GM23338 (cell line): ENCODE results near the gene PLBD2. TPM values are rescaled to one million over a fixed set of nuclear protein-coding genes. Genes with fewer than 3 reads are reported as not detected.

Experiments used
- ATAC-seq: fragments of 200-7000 bp; cut with Tn5 transposase; 3 replicates; pipeline ENCODE4 v1.9.1; 2020
- DNase-seq: peaks from one replicate; pipeline ENCODE4 v3.0.0-alpha.2; 2015; ENCODE audit warnings: low spot score
- H2AFZ ChIP-seq: fragments of 200-600 bp; sonication (generic); 2 replicates; pipeline ENCODE4 v1.8.0; 2016; ENCODE audit warnings: antibody characterized with exemption, mild to moderate bottlenecking, moderate library complexity
- H3F3A ChIP-seq: fragments of 200-600 bp; sonication (generic); replicated peaks from 2 replicates; pipeline ENCODE4 v1.8.0; 2017; ENCODE audit warnings: antibody characterized with exemption, mixed run types, low read depth
- H3K27ac ChIP-seq: fragments of 200-600 bp; sonication (generic); 2 replicates; pipeline ENCODE4 v1.6.1; 2016; ENCODE audit warnings: low read depth
- H3K27me3 ChIP-seq: fragments of 200-600 bp; sonication (generic); 2 replicates; pipeline ENCODE4 v1.8.0; 2016; ENCODE audit warnings: mild to moderate bottlenecking, mixed run types, moderate library complexity; ENCODE audit not compliant: insufficient read depth
- H3K36me3 ChIP-seq: fragments of 200-600 bp; sonication (generic); 2 replicates; pipeline ENCODE4 v1.8.0; 2016; ENCODE audit warnings: mild to moderate bottlenecking; ENCODE audit not compliant: insufficient read depth
- H3K4me1 ChIP-seq: fragments of 200-600 bp; sonication (generic); 2 replicates; pipeline ENCODE4 v1.8.0; 2016; ENCODE audit warnings: mild to moderate bottlenecking, moderate library complexity; ENCODE audit not compliant: insufficient read depth
- H3K4me2 ChIP-seq: fragments of 200-600 bp; sonication (generic); 2 replicates; pipeline ENCODE4 v1.7.1; 2017; ENCODE audit warnings: mixed run types
- H3K4me3 ChIP-seq: fragments of 200-600 bp; sonication (generic); 2 replicates; pipeline ENCODE4 v1.6.1; 2016; ENCODE audit warnings: mixed run types
- H3K79me2 ChIP-seq: fragments of 200-600 bp; sonication (generic); replicated peaks from 2 replicates; pipeline ENCODE4 v1.8.0; 2017; ENCODE audit warnings: mild to moderate bottlenecking; ENCODE audit not compliant: insufficient read depth
- H3K9me2 ChIP-seq: fragments of 200-600 bp; sonication (generic); 2 replicates; pipeline ENCODE4 v1.8.0; 2017; ENCODE audit not compliant: insufficient read depth
- H4K20me1 ChIP-seq: fragments of 200-600 bp; sonication (generic); replicated peaks from 2 replicates; pipeline ENCODE4 v1.8.0; 2017; ENCODE audit warnings: mild to moderate bottlenecking; ENCODE audit not compliant: insufficient read depth
- H3K27ac Mint-ChIP-seq: 2 replicates; pipeline ENCODE4 v1.8.0; 2020; ENCODE audit warnings: inconsistent platforms, mild to moderate bottlenecking, moderate library complexity, mixed read lengths
- H3K27me3 Mint-ChIP-seq: 3 replicates; pipeline ENCODE4 v1.8.0; 2022; ENCODE audit warnings: low read depth, mild to moderate bottlenecking, moderate library complexity, mixed read lengths, inconsistent platforms; ENCODE audit not compliant: insufficient read depth, poor library complexity
- H3K36me3 Mint-ChIP-seq: 3 replicates; pipeline ENCODE4 v1.8.0; 2021; ENCODE audit warnings: low read depth, mild to moderate bottlenecking, inconsistent platforms, moderate library complexity, mixed read lengths
- H3K4me1 Mint-ChIP-seq: 3 replicates; pipeline ENCODE4 v1.8.0; 2020; ENCODE audit warnings: mild to moderate bottlenecking, inconsistent platforms, mixed read lengths
- H3K4me3 Mint-ChIP-seq: 3 replicates; pipeline ENCODE4 v1.8.0; 2021; ENCODE audit warnings: moderate library complexity, mild to moderate bottlenecking, inconsistent platforms, mixed read lengths
- H3K9me3 Mint-ChIP-seq: 3 replicates; pipeline ENCODE4 v1.8.0; 2020; ENCODE audit warnings: moderate library complexity, mild to moderate bottlenecking, inconsistent platforms, mixed read lengths
- CREB1 ChIP-seq: fragments of 250-450 bp; sonication (Bioruptor Pico); IDR thresholded peaks from 2 replicates; pipeline ENCODE4 v1.5.0; 2020; ENCODE audit warnings: low read depth, mild to moderate bottlenecking, moderate library complexity
- CTCF ChIP-seq, 2 experiments: fragments of 200-600 bp in 1 of 2; sonication (generic) in 1 of 2; conservative IDR thresholded peaks; 2 replicates each; pipeline versions ENCODE4 v1.5.1 to v1.6.1; 2016 to 2017; ENCODE audit warnings: antibody characterized with exemption in 2 of 2, low read depth in 2 of 2, mild to moderate bottlenecking in 2 of 2, moderate library complexity in 1 of 2
- EZH2 ChIP-seq: fragments of 200-600 bp; sonication (generic); IDR thresholded peaks from one replicate; pipeline ENCODE4 v1.8.0; 2017; ENCODE audit warnings: antibody characterized with exemption, mild to moderate bottlenecking, low read depth; ENCODE audit not compliant: unreplicated experiment
- EZH2phosphoT487 ChIP-seq: fragments of 200-600 bp; sonication (generic); IDR thresholded peaks from one replicate; pipeline ENCODE4 v1.8.1; 2018; ENCODE audit warnings: antibody characterized with exemption; ENCODE audit not compliant: unreplicated experiment
- JUNB ChIP-seq: IDR thresholded peaks from one replicate; pipeline ENCODE4 v1.6.1; 2016; ENCODE audit warnings: antibody characterized with exemption; ENCODE audit not compliant: unreplicated experiment
- NANOG ChIP-seq: IDR thresholded peaks from 2 replicates; pipeline ENCODE4 v1.6.1; 2016; ENCODE audit warnings: antibody characterized with exemption, borderline replicate concordance
- POLR2AphosphoS5 ChIP-seq: IDR thresholded peaks from 2 replicates; pipeline ENCODE4 v1.6.1; 2016; ENCODE audit warnings: antibody characterized with exemption, low read depth
- REST ChIP-seq: IDR thresholded peaks from one replicate; pipeline ENCODE4 v1.6.1; 2018; ENCODE audit warnings: antibody characterized with exemption; ENCODE audit not compliant: unreplicated experiment
- STAT1 ChIP-seq: IDR thresholded peaks from one replicate; pipeline ENCODE4 v1.6.1; 2016; ENCODE audit warnings: antibody characterized with exemption; ENCODE audit not compliant: unreplicated experiment
- ZNF114 ChIP-seq: fragments of 250-450 bp; sonication (Bioruptor Pico); IDR thresholded peaks from 2 replicates; pipeline ENCODE4 v1.5.0; 2020; ENCODE audit warnings: mild to moderate bottlenecking, moderate library complexity
- ZNF331 ChIP-seq: fragments of 250-450 bp; sonication (Bioruptor Pico); IDR thresholded peaks from 2 replicates; pipeline ENCODE4 v1.5.0; 2020; ENCODE audit warnings: low read depth, mild to moderate bottlenecking, moderate library complexity
- ZNF462 ChIP-seq: fragments of 250-450 bp; sonication (Bioruptor Pico); IDR thresholded peaks from 2 replicates; pipeline ENCODE4 v1.5.0; 2020; ENCODE audit warnings: mild to moderate bottlenecking, moderate library complexity
- polyA plus RNA-seq: library from polyadenylated mRNA; unstranded; fragments of >200 nt; fragmentation: Nextera tagmentation; extraction: Ambion mirVana; gene quantifications from 2 replicates; pipeline ENCODE4 v1.2.1, GENCODE V29; 2016
- total RNA-seq: library from RNA; depleted of rRNA; stranded (reverse); fragments of >200 nt; shearing (Covaris generic); gene quantifications from 2 replicates; pipeline ENCODE4 v1.2.3, GENCODE V29; 2014
- TF ChIP-seq, protein P1 (sequence below): IDR thresholded peaks from 2 replicates; pipeline ENCODE4 v1.6.1; 2016; ENCODE audit warnings: antibody characterized with exemption

The PLBD2 gene
- total and polyA plus RNA-seq, 2 experiments from 2014 or later: 10.2 to 37.1 TPM

DNA sequence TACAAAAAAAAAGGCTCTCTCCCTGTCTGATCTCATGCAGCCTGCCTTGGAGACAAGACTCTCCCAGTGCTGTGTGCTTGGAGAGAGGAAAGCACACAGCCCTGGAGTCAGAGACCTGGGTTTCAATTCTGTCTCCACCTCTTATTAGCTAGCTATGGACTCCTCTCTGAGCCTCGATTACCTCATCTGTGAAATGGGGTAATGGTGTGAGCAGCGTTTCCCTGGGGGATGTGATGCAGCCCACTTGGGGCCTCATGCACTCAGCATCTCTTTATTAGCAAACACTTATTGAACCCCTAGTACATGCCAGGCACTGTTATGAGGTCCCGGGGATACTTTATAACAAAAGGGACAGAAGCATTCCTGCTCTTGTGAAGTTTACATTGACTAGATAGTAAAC, 32.8 kb downstream of the PLBD2 start:
- DNase-seq: no peak
- TF ChIP-seq EZH2phosphoT487: no peak
- TF ChIP-seq JUNB: no peak
- no peak for TF ChIP-seq ZNF462 (CRISPR knock-in tag)
- no peak for TF ChIP-seq NANOG
- TF ChIP-seq POLR2AphosphoS5: no peak
- TF ChIP-seq EZH2: no peak
- TF ChIP-seq ZNF114 (CRISPR knock-in tag): no peak
- no peak for TF ChIP-seq CREB1 (CRISPR knock-in tag)
- no peak for TF ChIP-seq STAT1
- no peak for TF ChIP-seq REST
- TF ChIP-seq CTCF (conservative IDR thresholded peaks at IDR 0.05; ENCODE audit: low read depth in 2 of 2): no peak
- TF ChIP-seq ZNF331: no peak
- TF ChIP-seq, protein P1, sequence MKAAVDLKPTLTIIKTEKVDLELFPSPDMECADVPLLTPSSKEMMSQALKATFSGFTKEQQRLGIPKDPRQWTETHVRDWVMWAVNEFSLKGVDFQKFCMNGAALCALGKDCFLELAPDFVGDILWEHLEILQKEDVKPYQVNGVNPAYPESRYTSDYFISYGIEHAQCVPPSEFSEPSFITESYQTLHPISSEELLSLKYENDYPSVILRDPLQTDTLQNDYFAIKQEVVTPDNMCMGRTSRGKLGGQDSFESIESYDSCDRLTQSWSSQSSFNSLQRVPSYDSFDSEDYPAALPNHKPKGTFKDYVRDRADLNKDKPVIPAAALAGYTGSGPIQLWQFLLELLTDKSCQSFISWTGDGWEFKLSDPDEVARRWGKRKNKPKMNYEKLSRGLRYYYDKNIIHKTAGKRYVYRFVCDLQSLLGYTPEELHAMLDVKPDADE: no peak
- no peak overlapping the region for H2AFZ ChIP-seq
- H4K20me1 ChIP-seq: no peaks in the 10 kb centered on the region
- no peak overlapping the region for H3K4me3 ChIP-seq
- no peaks in the 10 kb centered on the region; the same call in 2 of the 3 replicates for H3K36me3 Mint-ChIP-seq
- no peaks in the 10 kb centered on the region for H3K4me1 ChIP-seq
- H3K27ac Mint-ChIP-seq: no peak overlapping the region
- H3K27me3 ChIP-seq: no peaks in the 10 kb centered on the region
- no peaks in the 10 kb centered on the region for H3K36me3 ChIP-seq
- H3K4me3 Mint-ChIP-seq: no peak overlapping the region
- H3K4me2 ChIP-seq: no peak overlapping the region
- H3K9me3 Mint-ChIP-seq: no peaks in the 10 kb centered on the region; the same call in 2 of the 3 replicates
- 0 out of 2 replicates have a peak, but pooled peaks cover 2% of the 10 kb centered on the region for H3F3A ChIP-seq
- H3K4me1 Mint-ChIP-seq: no peaks in the 10 kb centered on the region
- H3K79me2 ChIP-seq: no peaks in the 10 kb centered on the region
- no peak for ATAC-seq
- H3K27ac ChIP-seq: no peak overlapping the region
- no peaks in the 10 kb centered on the region; the same call in 1 of the 2 replicates for H3K9me2 ChIP-seq
- no peaks in the 10 kb centered on the region for H3K27me3 Mint-ChIP-seq
